Central memory CD4-positive, alpha-beta T cell (primary cell): ENCODE data around the gene C1R.

Experiments used
- DNase-seq: peaks from one replicate; pipeline ENCODE4 v3.0.0; 2022

C1R gene

DNA sequence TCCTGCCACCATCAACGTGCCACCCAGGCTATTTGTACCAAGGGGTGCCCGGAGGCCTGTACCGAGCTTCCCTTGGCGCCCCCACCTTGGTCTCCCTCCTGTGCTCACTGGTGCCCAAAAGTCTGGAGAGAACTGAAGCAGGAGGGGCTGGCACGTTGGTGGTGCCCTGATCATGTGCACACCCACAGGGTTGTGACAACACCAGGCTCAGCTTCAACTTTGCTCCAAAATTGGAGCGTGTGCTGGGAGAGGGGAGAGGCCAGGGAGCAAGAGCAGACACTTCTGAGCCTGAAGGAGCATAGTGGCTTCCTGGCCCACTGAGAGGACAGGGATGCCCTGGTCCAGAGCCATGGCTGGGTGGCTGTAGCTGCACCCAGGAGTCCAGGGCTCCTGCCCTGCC is 60.9 kb downstream of the C1R start:
- DNase-seq, result no peak
